ENCODE results near the gene TRMT10B.
A peak's percentile ranks its signal among the peaks of the same experiment; 100 is the strongest.
"Not testable (repeated sequence)": the region's sequence is repeated elsewhere in the genome, so short reads cannot be mapped to it uniquely, and the experiment has no call there.

TRMT10B gene

DNA sequence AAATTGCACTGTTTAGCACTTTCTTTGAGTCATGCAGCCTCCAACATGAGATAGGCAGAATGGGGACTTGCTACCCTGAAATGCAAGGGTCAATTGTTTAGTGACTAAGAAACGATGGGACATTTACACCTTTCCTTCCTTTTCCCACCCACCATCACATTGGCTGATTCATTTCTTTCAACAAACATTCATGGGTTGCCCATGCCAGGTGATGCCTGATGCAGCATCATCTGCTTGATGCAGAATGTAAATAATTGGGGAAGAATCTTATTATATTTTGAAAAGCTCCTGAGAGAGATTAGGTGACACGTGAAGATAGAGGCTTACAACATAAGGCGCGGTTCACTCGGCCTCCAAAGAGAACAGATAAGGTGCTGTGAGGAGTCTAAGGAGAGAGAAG lies 4.5 kb upstream of the TRMT10B start:
- no peak for DNase-seq (ENCODE audit: low read depth in 1 of 2, low spot score in 1 of 2)

DNA sequence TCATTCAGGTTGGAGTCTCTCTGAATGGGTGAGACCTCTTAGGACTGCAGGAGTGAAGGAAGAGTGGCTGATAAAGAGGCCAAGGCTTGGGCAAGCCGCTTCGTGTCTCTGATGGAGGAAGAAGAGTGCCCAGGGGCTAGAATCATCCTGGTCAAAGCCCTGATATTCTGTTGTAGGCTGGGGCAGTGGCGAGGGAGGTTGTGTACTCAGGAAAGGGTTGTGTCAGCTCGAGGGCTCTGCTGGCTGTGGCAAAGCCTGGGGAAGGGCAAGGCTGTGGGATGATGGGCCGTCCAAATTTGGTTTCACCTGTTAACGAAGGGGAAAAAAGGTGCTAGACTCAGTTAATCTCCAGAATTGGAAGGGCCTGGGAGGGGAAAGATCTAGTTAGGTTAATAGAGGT lies 2.4 kb upstream of the TRMT10B start:
- no peak for DNase-seq (ENCODE audit: low read depth in 1 of 2, low spot score in 1 of 2)

DNA sequence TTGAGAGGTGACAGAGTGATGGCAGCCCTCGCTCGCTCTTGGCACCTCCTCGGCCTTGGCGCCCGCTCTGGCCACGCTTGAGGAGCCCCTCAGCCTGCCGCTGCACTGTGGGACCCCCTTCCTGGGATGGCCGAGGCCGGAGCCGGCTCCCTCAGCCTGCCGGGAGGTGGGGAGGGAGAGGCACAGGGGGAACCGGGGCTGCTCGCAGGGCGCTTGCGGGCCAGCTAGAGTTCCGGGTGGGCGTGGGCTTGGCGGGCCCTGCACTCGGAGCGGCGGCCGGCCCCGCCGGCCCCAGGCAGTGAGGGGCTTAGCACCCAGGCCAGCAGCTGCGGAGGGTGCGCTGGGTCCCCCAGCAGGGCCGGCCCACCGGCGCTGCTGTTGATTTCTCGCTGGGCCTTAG lies 1.9 kb upstream of the TRMT10B start:
- not testable (repeated sequence) for DNase-seq (ENCODE audit: low read depth in 1 of 2, low spot score in 1 of 2)

- DNase-seq (ENCODE audit: low read depth in 1 of 2, low spot score in 1 of 2) = not testable (repeated sequence)
These were observed 1.5 kb upstream of the TRMT10B start for GRCh38 chr9:37752112-37752511.

DNA sequence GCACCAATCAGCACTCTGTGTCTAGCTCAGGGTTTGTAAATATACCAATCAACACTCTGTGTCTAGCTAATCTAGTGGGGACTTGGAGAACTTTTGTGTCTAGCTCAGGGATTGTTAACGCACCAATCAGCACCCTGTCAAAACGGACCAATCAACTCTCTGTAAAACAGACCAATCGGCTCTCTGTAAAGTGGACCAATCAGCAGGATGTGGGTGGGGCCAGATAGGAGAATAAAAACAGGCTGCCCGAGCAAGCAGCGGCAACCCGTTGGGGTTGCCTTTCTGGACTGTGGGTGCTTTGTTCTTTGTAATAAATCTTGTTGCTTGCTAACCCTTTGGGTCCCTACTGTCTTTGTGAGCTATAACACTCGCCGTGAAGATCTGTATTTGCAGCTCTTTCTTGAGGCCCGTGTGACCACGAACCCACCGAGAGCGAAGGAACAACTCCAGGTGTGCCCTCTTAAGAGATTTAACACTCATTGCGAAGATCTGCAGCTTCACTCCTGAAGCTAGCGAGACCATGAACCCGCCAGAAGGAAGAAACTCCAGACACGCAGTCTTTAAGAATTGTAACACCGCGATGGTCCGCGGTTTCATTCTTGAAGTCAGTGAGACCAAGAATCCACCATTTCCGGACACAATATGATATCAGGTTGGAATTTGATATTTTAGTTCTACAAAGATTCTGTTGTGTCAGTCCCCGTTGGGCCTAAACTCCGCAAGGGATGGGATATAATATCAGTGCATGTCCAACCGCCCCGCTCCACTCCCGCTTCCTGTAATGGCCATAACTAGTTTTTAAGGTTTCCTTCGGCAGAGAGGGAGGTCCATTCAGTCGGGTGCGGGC lies 740 bp upstream of the TRMT10B start:
- DNase-seq (ENCODE audit: low read depth in 1 of 2, low spot score in 1 of 2) = no peak

GRCh38 chr9:37758747-37759146 lies 5.1 kb downstream of the TRMT10B start:
- DNase-seq (ENCODE audit: low read depth in 1 of 2, low spot score in 1 of 2) = no peak

DNA sequence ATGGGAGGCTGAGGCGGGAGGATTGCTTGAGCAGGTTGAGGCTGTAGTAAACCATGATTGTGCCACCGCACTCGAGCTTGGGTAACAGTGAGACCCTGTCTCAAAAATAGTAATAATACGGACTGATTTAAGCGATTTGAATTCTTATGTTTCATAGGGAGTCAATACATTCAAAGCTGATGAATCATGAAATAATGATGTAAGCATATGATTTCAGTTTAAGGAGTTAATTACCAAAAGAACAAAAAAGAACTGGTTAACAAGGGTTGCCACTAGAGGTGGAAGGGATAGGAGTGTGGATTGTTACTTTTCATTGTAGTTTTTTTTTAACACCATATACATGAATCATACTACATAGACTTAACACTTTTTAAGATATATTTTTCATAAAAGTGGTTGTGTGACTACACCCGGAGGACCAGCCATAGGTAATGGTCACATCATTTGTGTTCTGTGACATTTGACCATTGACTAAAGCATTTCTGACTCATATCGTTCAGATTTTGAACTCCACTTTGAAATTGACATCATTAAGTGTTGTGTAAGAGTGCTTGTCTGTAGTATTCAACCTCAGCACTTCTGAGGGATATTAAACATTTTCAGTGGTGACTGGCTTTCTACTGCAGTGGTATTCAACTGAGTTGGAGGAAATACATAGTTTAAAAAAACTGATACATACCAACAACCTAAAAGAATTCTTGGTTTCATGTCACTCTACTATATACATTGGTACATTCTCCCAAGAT lies 7.0 kb downstream of the TRMT10B start:
- no peak for DNase-seq (ENCODE audit: low read depth in 1 of 2, low spot score in 1 of 2)

DNA sequence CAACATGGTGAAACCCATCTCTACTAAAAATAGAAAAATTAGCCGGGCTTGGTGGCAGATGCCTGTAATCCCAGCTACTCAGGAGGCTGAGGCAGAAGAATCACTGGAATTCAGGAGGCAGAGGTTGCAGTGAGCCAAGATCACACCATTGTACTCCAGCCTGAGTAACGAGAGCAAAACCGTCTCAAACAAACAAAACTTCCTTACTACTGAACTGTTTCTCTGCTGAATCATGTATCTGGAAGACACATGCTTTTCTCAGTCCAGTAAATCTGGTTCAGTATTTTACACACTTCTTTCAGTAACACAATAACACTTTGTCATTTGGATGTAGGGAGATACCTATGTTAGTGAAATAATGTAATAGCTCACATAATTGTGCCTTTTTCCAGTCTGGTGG lies 7.9 kb downstream of the TRMT10B start:
- DNase-seq (ENCODE audit: low read depth in 1 of 2, low spot score in 1 of 2) = no peak

DNA sequence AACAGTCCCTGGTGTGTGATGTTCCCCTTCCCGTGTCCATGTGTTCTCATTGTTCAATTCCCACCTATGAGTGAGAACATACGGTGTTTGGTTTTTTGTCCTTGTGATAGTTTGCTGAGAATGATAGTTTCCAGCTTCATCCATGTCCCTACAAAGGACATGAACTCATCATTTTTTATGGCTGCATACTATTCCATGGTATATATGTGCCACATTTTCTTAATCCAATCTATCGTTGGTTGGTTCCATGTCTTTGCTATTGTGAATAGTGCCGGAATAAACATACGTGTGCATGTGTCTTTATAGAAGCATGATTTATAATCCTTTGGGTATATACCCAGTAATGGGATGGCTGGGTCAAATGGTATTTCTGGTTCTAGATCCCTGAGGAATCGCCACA lies 11.7 kb downstream of the TRMT10B start:
- not testable (repeated sequence) for DNase-seq (ENCODE audit: low read depth in 1 of 2, low spot score in 1 of 2)

- no peak for DNase-seq (ENCODE audit: low read depth in 1 of 2, low spot score in 1 of 2)
These were observed 15.7 kb downstream of the TRMT10B start for GRCh38 chr9:37769306-37769705.

DNA sequence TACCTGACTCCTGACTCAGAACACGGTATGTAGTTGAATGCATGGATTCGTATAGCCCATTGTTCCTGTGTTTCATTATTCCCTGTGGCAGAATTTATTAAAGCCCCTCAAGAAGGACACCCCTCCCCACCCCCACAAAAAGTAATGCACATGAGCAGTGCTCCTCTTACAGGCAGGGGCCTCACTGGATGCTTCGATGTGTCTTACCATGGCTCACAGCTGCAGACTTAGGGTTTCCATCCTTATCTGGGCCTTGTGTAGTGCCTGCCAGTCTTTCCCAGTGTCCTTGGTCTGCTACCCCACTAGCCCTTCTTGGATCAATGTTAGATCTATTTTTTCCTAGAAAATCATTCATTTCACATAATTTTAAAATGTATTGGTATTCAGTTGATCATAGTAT lies 16.4 kb downstream of the TRMT10B start:
- DNase-seq (ENCODE audit: low read depth in 1 of 2, low spot score in 1 of 2) = no peak

DNA sequence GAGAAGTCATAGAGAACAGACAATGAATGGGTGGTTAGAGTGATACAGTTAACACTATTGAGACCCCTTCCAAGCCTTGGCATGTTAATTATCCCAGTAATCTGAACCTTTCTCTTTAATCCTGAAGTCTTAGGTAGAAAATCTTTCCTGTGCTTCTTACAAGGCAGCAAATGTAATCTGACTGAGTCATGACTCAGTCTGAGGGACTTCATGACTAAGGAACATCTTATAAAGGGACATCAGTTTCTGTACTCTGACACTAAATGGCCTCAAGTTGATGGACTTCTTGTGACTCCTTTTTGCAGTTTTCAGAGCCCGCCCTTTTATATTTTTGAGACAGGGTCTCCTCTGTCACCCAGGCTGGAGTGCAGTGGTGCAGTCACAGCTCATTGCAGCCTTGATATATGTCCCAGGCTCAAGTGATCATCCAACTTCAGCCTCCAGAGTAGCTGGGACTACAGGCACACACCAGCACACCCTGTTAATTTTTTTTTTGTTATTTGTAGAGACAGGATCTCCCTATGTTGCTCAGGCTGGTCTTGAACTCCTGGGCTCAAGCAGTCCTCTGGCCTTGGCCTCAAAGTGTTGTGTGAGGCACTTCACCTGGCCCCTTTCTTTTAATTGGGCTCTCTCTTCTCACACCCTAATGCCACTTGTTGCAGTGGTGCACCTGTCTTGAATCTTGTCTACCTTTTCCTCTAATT lies 21.8 kb downstream of the TRMT10B start:
- DNase-seq (ENCODE audit: low read depth in 1 of 2, low spot score in 1 of 2) = no peak

DNA sequence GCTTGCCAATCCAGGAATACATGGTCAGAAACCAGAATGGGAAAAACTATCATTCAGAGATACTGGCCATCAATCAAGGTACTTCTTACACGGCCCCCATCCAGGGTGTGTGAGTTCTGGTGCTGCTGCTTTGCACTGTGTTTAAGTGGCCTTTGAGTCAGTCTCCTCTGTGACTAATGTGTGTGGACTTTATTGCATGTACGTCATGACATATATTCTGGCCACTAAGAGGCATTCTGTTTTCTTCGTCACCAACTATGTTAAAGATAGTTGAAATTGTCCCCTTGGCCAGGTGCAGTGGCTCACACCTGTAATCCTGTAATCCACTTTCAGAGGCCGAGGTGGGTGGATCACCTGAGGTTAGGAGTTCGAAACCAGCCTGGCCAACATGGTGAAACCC lies 22.7 kb downstream of the TRMT10B start:
- DNase-seq (ENCODE audit: low read depth in 1 of 2, low spot score in 1 of 2) = no peak

DNA sequence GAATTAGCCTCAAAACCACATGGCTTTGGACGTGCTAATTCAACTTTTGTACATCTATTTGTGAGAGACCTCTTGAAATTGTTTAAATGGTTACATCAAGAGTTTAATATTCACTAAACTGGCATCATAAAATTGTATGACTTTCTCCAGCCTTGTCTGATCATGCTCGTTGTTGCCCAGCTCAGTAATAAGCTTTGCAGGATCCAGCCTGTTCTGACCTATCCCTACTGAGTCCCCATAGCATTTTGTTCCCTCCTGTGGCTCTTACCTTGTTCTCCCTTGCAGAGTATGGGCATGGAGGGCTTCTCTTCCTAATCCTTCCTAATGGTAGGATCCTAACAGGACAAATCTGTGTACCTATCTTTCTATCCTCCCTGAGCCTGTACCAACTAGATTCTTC lies 24.9 kb downstream of the TRMT10B start:
- DNase-seq (ENCODE audit: low read depth in 1 of 2, low spot score in 1 of 2) = no peak

- no peak for DNase-seq (ENCODE audit: low read depth in 1 of 2, low spot score in 1 of 2)
These were observed 30.6 kb downstream of the TRMT10B start for GRCh38 chr9:37784291-37784615.

DNA sequence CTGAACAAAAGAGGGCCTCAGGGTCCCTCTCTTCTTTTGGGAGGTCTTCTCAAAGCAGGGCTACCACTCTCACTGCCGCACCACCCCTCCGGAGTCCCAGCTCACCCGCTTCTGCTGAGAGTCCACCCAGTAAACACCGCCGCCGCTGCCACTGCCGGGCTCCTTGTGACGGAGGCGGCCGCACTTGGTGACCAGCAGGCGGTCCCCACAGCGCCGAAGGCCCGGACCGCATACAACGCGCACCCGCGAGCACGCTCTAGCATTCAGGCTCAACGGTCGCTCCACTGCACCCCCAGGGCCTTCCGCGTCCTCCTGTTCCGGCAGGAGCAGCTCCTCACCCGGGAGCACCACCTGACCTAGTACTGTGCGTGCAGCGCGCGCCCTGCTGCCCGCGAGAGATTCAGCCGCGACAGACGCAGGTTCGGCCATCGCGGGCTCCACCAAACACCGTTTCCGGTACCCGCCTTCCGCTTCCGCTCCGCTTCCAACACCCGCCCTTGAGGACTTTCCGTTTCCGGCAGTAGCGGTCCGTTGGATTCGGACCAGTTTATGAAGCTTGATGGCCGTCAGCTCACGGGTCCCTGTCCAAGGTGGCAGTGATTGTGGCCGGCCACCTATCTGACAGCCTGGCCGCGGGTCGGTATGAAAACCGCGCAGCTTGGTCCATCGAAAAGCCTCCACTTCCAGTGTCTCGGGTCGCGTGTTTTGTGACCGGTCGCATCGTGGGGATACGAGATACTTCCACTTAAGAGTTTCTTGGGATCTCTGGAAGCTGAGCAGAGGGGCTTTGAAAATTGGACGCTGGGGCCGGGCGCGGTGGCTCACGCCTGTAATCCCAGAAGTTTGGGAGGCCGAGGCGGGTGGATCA lies 31.2 kb downstream of the TRMT10B start, which contains the start of gene EXOSC3:
Gene EXOSC3 (minus strand): TSS at position 449 of the 868 bp plus-strand sequence. CDS start 20 bp downstream, at position 429.
- peak; percentile 77 to 86 for DNase-seq (ENCODE audit: low read depth in 1 of 2, low spot score in 1 of 2)

DNA sequence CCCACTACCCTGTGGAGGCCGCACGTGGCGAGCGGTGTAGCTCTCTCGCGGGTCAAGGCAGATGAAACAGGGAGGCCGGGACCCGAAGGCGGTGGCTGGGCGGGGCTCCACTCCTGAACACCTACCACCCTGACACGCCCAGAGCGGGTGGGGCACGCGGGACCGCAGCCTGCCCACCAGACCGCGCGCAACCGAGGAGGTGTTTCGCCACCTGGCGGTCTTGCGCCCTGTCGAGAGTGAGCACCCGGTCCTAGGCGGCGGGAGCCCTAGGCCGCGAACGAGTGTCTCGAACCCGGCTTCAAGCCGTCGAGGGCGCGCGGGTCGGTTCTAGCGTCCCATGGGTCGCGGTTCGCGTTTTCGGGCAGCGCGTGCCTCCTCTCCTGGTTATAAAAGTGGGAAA lies 33.5 kb downstream of the TRMT10B start:
- no peak for DNase-seq (ENCODE audit: low read depth in 1 of 2, low spot score in 1 of 2)

GRCh38 chr9:37788332-37788731 lies 34.7 kb downstream of the TRMT10B start:
- no peak for DNase-seq (ENCODE audit: low read depth in 1 of 2, low spot score in 1 of 2)

DNA sequence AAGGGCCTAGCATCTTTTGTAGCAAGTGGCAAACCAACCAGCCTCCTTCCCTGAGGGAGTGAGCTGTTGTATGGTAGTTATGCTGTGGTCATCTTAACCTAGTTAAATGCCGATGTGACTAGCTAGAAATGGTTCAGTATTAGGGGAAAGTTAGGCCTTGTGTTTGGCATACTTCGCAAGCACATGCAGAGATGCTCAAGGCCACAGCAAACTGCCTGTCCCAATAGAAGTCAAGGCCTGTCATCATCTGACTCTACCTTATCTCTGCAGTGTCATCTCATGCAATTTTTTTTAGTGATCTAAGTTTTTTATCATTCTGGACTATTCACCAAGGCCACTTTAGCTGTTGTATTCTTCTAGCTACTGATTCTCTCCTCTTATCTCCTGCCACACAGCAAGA lies 36.5 kb downstream of the TRMT10B start:
- no peak for DNase-seq (ENCODE audit: low read depth in 1 of 2, low spot score in 1 of 2)

GRCh38 chr9:37792122-37792521 lies 38.5 kb downstream of the TRMT10B start:
- no peak for DNase-seq (ENCODE audit: low read depth in 1 of 2, low spot score in 1 of 2)

- DNase-seq (ENCODE audit: low read depth in 1 of 2, low spot score in 1 of 2) = no peak
These were observed 42.6 kb downstream of the TRMT10B start for GRCh38 chr9:37796232-37796631.
